GM12878 (cell line): ENCODE data around the gene ZNF385D. TPM values are rescaled to one million over a fixed set of nuclear protein-coding genes. Genes with fewer than 3 reads are reported as not detected.

Experiments
- ATAC-seq: fragments of 200-7000 bp; cut with Tn5 transposase; 3 replicates; pipeline ENCODE4 v1.9.1; 2020; ENCODE audit warnings: mild to moderate bottlenecking, moderate library complexity
- BruUV-seq: library from RNA; stranded (reverse); fragments of 400-500 nt; replicated peaks from 2 replicates; lab custom pipeline; 2021; lab: Mats Ljungman, UMichigan
- CTCF ChIA-PET: fragments of 300-600 bp; sonication (Branson Sonifier 250); formaldehyde crosslinking; extraction: SDS; loops from one replicate; lab custom pipeline; 2021; ENCODE audit warnings: inconsistent platforms; lab: Yijun Ruan, JAX
- POLR2A ChIA-PET: fragments of 350-600 bp; formaldehyde crosslinking; extraction: SDS; loops from one replicate; lab custom pipeline; 2021; ENCODE audit warnings: inconsistent platforms; lab: Charles Lee
- RAD21 ChIA-PET: fragments of 300-600 bp; sonication (Branson Sonifier 250); formaldehyde crosslinking; loops from one replicate; lab custom pipeline; 2023; ENCODE audit warnings: antibody characterized with exemption; ENCODE audit not compliant: unreplicated experiment; lab: Charles Lee
- SMC1A ChIA-PET: fragments of 300-600 bp; sonication (Branson Sonifier 250); formaldehyde crosslinking; loops from one replicate; lab custom pipeline; 2023; ENCODE audit not compliant: unreplicated experiment, uncharacterized antibody; lab: Charles Lee
- DNase-seq: peaks from one replicate; pipeline ENCODE4 v3.0.0-alpha.2; 2011; ENCODE audit warnings: low read depth, low spot score
- FAIRE-seq: peaks from 3 replicates; lab custom pipeline; 2011; peaks lifted over from hg19 to GRCh38; lab: Jason Lieb, UNC
- H2AFZ ChIP-seq: 2 replicates; pipeline ENCODE4 v1.6.0; 2011; ENCODE audit warnings: low read depth, low read length, control low read depth; ENCODE audit not compliant: control insufficient read depth
- H3K27ac ChIP-seq: 2 replicates; pipeline ENCODE4 v1.5.1; 2011; ENCODE audit warnings: control low read depth; ENCODE audit not compliant: control insufficient read depth, insufficient read depth
- H3K27me3 ChIP-seq, 2 experiments: replicated peaks in 1 of 2; 2 replicates each; pipeline versions ENCODE4 v1.6.0 to v1.6.1; 2011; ENCODE audit warnings: low read length in 1 of 2; ENCODE audit not compliant: control insufficient read depth in 2 of 2, insufficient read depth in 2 of 2
- H3K36me3 ChIP-seq, 2 experiments: 2 replicates each; pipeline ENCODE4 v1.5.1; 2011; ENCODE audit warnings: low read length in 1 of 2; ENCODE audit not compliant: control insufficient read depth in 2 of 2, insufficient read depth in 2 of 2
- H3K4me1 ChIP-seq: 2 replicates; pipeline ENCODE4 v1.6.1; 2011; ENCODE audit warnings: mild to moderate bottlenecking, low read length, moderate library complexity, mixed read lengths; ENCODE audit not compliant: control insufficient read depth, insufficient read depth
- H3K4me2 ChIP-seq: 2 replicates; pipeline ENCODE4 v1.6.0; 2011; ENCODE audit warnings: control low read depth; ENCODE audit not compliant: control insufficient read depth, insufficient read depth
- H3K4me3 ChIP-seq: fragments of 200-600 bp; sonication (generic); 2 replicates; pipeline ENCODE4 v1.5.1; 2016
- H3K79me2 ChIP-seq: 2 replicates; pipeline ENCODE4 v1.6.0; 2011; ENCODE audit warnings: low read length; ENCODE audit not compliant: control insufficient read depth, insufficient read depth
- H3K9ac ChIP-seq: 2 replicates; pipeline ENCODE4 v1.8.0; 2011; ENCODE audit warnings: low read length, control low read depth, mixed read lengths; ENCODE audit not compliant: control insufficient read depth, insufficient read depth
- H3K9me3 ChIP-seq: replicated peaks from 3 replicates; pipeline ENCODE4 v1.5.1; 2011; ENCODE audit warnings: mild to moderate bottlenecking, low read length; ENCODE audit not compliant: control insufficient read depth, insufficient read depth
- H4K20me1 ChIP-seq: 2 replicates; pipeline ENCODE4 v1.6.0; 2011; ENCODE audit not compliant: control insufficient read depth, insufficient read depth
- BHLHE40 ChIP-seq, 2 experiments: fragments of 450-650 bp in 1 of 2; IDR thresholded peaks; 2 replicates each; pipeline ENCODE4 v1.6.1; 2011 to 2017; ENCODE audit warnings: low read depth in 2 of 2, borderline replicate concordance in 1 of 2, improper control_type of control experiment in 1 of 2, low read length in 1 of 2, mild to moderate bottlenecking in 1 of 2
- CREM ChIP-seq: IDR thresholded peaks from 2 replicates; pipeline ENCODE4 v1.6.1; 2014; ENCODE audit warnings: antibody characterized with exemption, low read depth
- FOS ChIP-seq: IDR thresholded peaks from 3 replicates; pipeline ENCODE4 v1.6.1; 2011; ENCODE audit warnings: borderline replicate concordance; ENCODE audit not compliant: insufficient read length; ENCODE audit errors: extremely low read depth
- GABPA ChIP-seq: IDR thresholded peaks from 2 replicates; pipeline ENCODE4 v1.6.1; 2014; ENCODE audit warnings: antibody characterized with exemption, low read depth, mild to moderate bottlenecking, inconsistent platforms
- HDAC2 ChIP-seq: fragments of 200-600 bp; sonication (generic); IDR thresholded peaks from 2 replicates; pipeline ENCODE4 v1.6.1; 2017
- HDAC6 ChIP-seq: fragments of 200-600 bp; sonication (generic); IDR thresholded peaks from one replicate; pipeline ENCODE4 v1.8.0; 2017; ENCODE audit warnings: antibody characterized with exemption; ENCODE audit not compliant: unreplicated experiment
- JUND ChIP-seq: IDR thresholded peaks from 2 replicates; pipeline ENCODE4 v1.6.1; 2012; ENCODE audit warnings: low read depth, mild to moderate bottlenecking, low read length, improper control_type of control experiment, moderate library complexity
- SUPT20H ChIP-seq: IDR thresholded peaks from 2 replicates; pipeline ENCODE4 v1.6.1; 2011; ENCODE audit warnings: low read depth, mild to moderate bottlenecking, low read length, moderate library complexity, borderline replicate concordance; ENCODE audit not compliant: control insufficient read depth
- YY1 ChIP-seq: IDR thresholded peaks from 2 replicates; pipeline ENCODE4 v1.6.1; 2011; ENCODE audit warnings: low read depth, mild to moderate bottlenecking, low read length
- WGBS: methylation state at CpG from one replicate; pipeline ENCODE4 v1.1.6; 2016; ENCODE audit warnings: low lambda C conversion rate; ENCODE audit not compliant: insufficient replicate concordance, insufficient coverage; ENCODE audit errors: missing lambda C conversion rate; 5-methylcytosine and 5-hydroxymethylcytosine counted together
- in situ Hi-C: fragments of 300-500 bp; cut with MboI; formaldehyde crosslinking; loops from 9 replicates; pipeline ENCODE4 v1.14.3; 2018; ENCODE audit warnings: mixed read lengths
- intact Hi-C: fragments of 100-400 bp; cut with micrococcal nuclease; formaldehyde crosslinking; loops from one replicate; pipeline ENCODE4 v1.14.2; 2022; ENCODE audit not compliant: unreplicated experiment
- polyA plus RNA-seq, 11 experiments: library from polyadenylated mRNA; depleted of rRNA in 4 of 11; unstranded in 6 of 11; stranded (reverse) in 5 of 11; fragments of >200 nt; fragmentation: Nextera tagmentation in 4 of 11; fragmentation: Illumina TruSeq in 1 of 11; extraction: Ambion mirVana in 4 of 11; extraction: Trizol in 1 of 11; gene quantifications; 1 replicate in 1 of 11; 2 replicates in 10 of 11; pipeline versions ENCODE4 v1.2.1 to v1.2.3, GENCODE V29; 2011 to 2016; ENCODE audit warnings: inconsistent platforms in 2 of 11, missing spikeins in 2 of 11, low read depth in 1 of 11
- total RNA-seq, 4 experiments: library from RNA; depleted of rRNA in 3 of 4; stranded (reverse); fragments of >200 nt in 3 of 4; fragmentation: Illumina TruSeq in 1 of 4; extraction: Trizol in 1 of 4; gene quantifications; 2 replicates each; pipeline versions ENCODE4 v1.2.1 to v1.2.3, GENCODE V29; 2013 to 2021
- TF ChIP-seq, protein P1 (sequence below): fragments of 450-650 bp; IDR thresholded peaks from 2 replicates; pipeline ENCODE4 v1.6.1; 2017; ENCODE audit warnings: borderline replicate concordance
- TF ChIP-seq, protein P2 (sequence below), 3 experiments: IDR thresholded peaks in 2 of 3; conservative IDR thresholded peaks in 1 of 3; 2 replicates each; pipeline ENCODE4 v1.5.1; 2011; ENCODE audit warnings: low read depth in 3 of 3, low read length in 3 of 3, mild to moderate bottlenecking in 3 of 3, control low read depth in 2 of 3, moderate library complexity in 2 of 3, inconsistent platforms in 1 of 3, mixed read lengths in 1 of 3; ENCODE audit not compliant: control insufficient read depth in 2 of 3, insufficient read depth in 1 of 3; ENCODE audit errors: extremely low read depth in 1 of 3
- TF ChIP-seq, protein P3 (sequence below): fragments of 450-650 bp; IDR thresholded peaks from 2 replicates; pipeline ENCODE4 v1.6.1; 2016; ENCODE audit warnings: mild to moderate bottlenecking

Gene ZNF385D
- total and polyA plus RNA-seq, 10 of the 15 experiments (the other 5 are each of a cell fraction or from before 2014, with no cell fraction given) = 0.01 to 0.62 (median 0.18) TPM; not detected in 5

DNA sequence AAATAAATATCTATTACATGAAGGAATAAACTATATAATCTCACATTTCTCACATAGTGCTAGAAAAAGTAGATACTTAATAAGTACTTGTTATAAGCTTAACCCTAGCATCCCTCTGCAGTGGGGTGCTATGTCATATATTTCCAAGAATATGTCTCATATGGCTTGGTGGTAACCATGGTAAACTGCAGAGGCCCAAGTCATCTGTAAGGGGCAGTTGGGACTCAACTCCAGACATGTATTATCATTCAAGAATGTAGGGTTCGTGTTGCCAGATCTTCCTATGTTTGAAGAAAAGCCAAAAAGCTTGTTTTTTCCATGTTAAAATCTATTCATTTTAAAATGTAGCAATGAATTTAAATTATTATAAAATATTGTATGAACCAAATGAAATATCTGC is 46.2 kb downstream of the ZNF385D start (continued):
- TF ChIP-seq, protein P1, sequence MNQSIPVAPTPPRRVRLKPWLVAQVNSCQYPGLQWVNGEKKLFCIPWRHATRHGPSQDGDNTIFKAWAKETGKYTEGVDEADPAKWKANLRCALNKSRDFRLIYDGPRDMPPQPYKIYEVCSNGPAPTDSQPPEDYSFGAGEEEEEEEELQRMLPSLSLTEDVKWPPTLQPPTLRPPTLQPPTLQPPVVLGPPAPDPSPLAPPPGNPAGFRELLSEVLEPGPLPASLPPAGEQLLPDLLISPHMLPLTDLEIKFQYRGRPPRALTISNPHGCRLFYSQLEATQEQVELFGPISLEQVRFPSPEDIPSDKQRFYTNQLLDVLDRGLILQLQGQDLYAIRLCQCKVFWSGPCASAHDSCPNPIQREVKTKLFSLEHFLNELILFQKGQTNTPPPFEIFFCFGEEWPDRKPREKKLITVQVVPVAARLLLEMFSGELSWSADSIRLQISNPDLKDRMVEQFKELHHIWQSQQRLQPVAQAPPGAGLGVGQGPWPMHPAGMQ = no peak

DNA sequence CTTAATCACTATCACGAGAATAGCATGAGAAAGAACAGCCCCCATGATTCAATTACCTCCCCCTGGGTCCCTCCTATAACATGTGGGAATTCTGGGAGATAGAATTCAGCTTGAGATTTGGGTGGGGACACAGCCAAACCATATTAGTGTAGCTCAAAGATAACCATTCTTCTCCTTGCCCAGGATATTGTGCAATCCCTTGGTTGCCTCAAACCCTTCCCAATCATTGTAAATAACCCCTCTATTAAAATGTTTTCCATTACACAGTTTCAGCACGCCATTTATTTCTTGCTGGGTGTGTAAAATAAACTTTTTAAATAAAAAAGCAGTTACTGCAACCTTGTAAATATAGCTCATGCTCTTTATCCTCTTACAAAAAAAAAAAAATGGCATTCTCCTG is 47.7 kb downstream of the ZNF385D start:
- intact Hi-C loops = no loop called here
- POLR2A ChIA-PET = no interaction called here
- H3K79me2 ChIP-seq = no peaks in the 10 kb centered on the region
- no peak overlapping the region for H3K27ac ChIP-seq
- H4K20me1 ChIP-seq = no peaks in the 10 kb centered on the region
- H3K4me2 ChIP-seq = no peak overlapping the region
- RAD21 ChIA-PET = no interaction called here
- CTCF ChIA-PET = no interaction called here
- H3K4me3 ChIP-seq = no peak overlapping the region
- ATAC-seq (no peak), FAIRE-seq (no peak), DNase-seq (no peak)
- SMC1A ChIA-PET = no interaction called here
- no TSS peak for BruUV-seq
- no peaks in the 10 kb centered on the region; the same call in 2 of the 3 replicates for H3K9me3 ChIP-seq
- WGBS = 0% methylated on average over 2 of the region's 2 CpGs
- in situ Hi-C loops = no loop called here
- H3K27me3 ChIP-seq = no peaks in the 10 kb centered on the region
- no peak overlapping the region for H3K9ac ChIP-seq
- H3K4me1 ChIP-seq = no peaks in the 10 kb centered on the region
- no peak overlapping the region for H2AFZ ChIP-seq
- no peak for TF ChIP-seq YY1
- TF ChIP-seq, protein P2, sequence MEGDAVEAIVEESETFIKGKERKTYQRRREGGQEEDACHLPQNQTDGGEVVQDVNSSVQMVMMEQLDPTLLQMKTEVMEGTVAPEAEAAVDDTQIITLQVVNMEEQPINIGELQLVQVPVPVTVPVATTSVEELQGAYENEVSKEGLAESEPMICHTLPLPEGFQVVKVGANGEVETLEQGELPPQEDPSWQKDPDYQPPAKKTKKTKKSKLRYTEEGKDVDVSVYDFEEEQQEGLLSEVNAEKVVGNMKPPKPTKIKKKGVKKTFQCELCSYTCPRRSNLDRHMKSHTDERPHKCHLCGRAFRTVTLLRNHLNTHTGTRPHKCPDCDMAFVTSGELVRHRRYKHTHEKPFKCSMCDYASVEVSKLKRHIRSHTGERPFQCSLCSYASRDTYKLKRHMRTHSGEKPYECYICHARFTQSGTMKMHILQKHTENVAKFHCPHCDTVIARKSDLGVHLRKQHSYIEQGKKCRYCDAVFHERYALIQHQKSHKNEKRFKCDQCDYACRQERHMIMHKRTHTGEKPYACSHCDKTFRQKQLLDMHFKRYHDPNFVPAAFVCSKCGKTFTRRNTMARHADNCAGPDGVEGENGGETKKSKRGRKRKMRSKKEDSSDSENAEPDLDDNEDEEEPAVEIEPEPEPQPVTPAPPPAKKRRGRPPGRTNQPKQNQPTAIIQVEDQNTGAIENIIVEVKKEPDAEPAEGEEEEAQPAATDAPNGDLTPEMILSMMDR (IDR thresholded peaks at IDR 0.05 in 2 of 3, conservative IDR thresholded peaks at IDR 0.05 in 1 of 3; ENCODE audit: control insufficient read depth in 2 of 3, extremely low read depth in 1 of 3, insufficient read depth in 1 of 3, low read depth in 3 of 3, low read length in 3 of 3) = no peak
- TF ChIP-seq GABPA = no peak
- no peak for TF ChIP-seq HDAC6
- no peak for TF ChIP-seq CREM
- TF ChIP-seq BHLHE40 (IDR thresholded peaks at IDR 0.05; ENCODE audit: borderline replicate concordance in 1 of 2, low read depth in 2 of 2, low read length in 1 of 2) = no peak
- no peak for TF ChIP-seq JUND
- TF ChIP-seq, protein P3, sequence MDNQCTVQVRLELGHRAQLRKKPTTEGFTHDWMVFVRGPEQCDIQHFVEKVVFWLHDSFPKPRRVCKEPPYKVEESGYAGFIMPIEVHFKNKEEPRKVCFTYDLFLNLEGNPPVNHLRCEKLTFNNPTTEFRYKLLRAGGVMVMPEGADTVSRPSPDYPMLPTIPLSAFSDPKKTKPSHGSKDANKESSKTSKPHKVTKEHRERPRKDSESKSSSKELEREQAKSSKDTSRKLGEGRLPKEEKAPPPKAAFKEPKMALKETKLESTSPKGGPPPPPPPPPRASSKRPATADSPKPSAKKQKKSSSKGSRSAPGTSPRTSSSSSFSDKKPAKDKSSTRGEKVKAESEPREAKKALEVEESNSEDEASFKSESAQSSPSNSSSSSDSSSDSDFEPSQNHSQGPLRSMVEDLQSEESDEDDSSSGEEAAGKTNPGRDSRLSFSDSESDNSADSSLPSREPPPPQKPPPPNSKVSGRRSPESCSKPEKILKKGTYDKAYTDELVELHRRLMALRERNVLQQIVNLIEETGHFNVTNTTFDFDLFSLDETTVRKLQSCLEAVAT = no peak
- TF ChIP-seq SUPT20H = no peak
- no peak for TF ChIP-seq FOS
- TF ChIP-seq HDAC2 = no peak
- no peaks in the 10 kb centered on the region for H3K36me3 ChIP-seq
